Panc1 (cell line): ENCODE results near the gene MIA3.

Experiments used
- CTCF ChIP-seq: fragments of 450-650 bp; IDR thresholded peaks from 2 replicates; pipeline ENCODE4 v1.5.1; 2017; ENCODE audit warnings: mild to moderate bottlenecking
- POLR2AphosphoS5 ChIP-seq: IDR thresholded peaks from 2 replicates; pipeline ENCODE4 v1.6.1; 2012; ENCODE audit warnings: mild to moderate bottlenecking, low read depth, low read length, moderate library complexity
- TCF7L2 ChIP-seq: IDR thresholded peaks from 2 replicates; pipeline ENCODE4 v1.6.1; 2011; ENCODE audit warnings: mild to moderate bottlenecking, low read depth, low read length, inconsistent platforms

GRCh38 chr1:222632749-222633148 lies 14.9 kb downstream of the MIA3 start:
- TF ChIP-seq CTCF, result no peak
- TF ChIP-seq POLR2AphosphoS5, result no peak
- TF ChIP-seq TCF7L2, result no peak
